Heart right ventricle (tissue), 16 donors: ENCODE results near the gene UBE4B. TPM values are rescaled to one million over a fixed set of nuclear protein-coding genes. Genes with fewer than 3 reads are reported as not detected.
"Not testable (repeated sequence)": the region's sequence is repeated elsewhere in the genome, so short reads cannot be mapped to it uniquely, and the experiment has no call there.

Experiments used
- ATAC-seq, 8 donors: fragments of 200-7000 bp; cut with Tn5 transposase; one replicate each; pipeline ENCODE4 v1.9.1; 2020; ENCODE audit warnings: mild to moderate bottlenecking in 8 of 8, moderate library complexity in 8 of 8, moderate number of reproducible peaks in 1 of 8
- DNase-seq, 2 donors: peaks; one replicate each; pipeline ENCODE4 v3.0.0-alpha.2; 2020
- H3K27ac ChIP-seq, 10 donors: fragments of 200-600 bp; sonication (generic) in 2 of 10; one replicate each; pipeline versions ENCODE4 v1.5.0 to v1.8.0; 2020 to 2022; ENCODE audit warnings: mild to moderate bottlenecking in 3 of 10
- H3K27me3 ChIP-seq, 7 donors: fragments of 200-600 bp; one replicate each; pipeline ENCODE4 v1.8.0; 2021 to 2022; ENCODE audit warnings: mild to moderate bottlenecking in 2 of 7
- H3K36me3 ChIP-seq, 9 donors: fragments of 200-600 bp; sonication (generic) in 1 of 9; one replicate each; pipeline versions ENCODE4 v1.5.0 to v1.8.0; 2020 to 2022; ENCODE audit warnings: mild to moderate bottlenecking in 2 of 9
- H3K4me1 ChIP-seq, 9 donors: fragments of 200-600 bp; sonication (generic) in 1 of 9; one replicate each; pipeline versions ENCODE4 v1.5.0 to v1.8.0; 2020 to 2022; ENCODE audit warnings: mild to moderate bottlenecking in 4 of 9
- H3K4me3 ChIP-seq, 10 donors: fragments of 200-600 bp; sonication (generic) in 2 of 10; one replicate each; pipeline versions ENCODE4 v1.5.0 to v1.8.0; 2020 to 2022; ENCODE audit warnings: mild to moderate bottlenecking in 7 of 10, moderate library complexity in 2 of 10
- H3K9me3 ChIP-seq, 11 donors: fragments of 200-600 bp in 10 of 11; sonication (generic) in 2 of 11; one replicate each; pipeline versions ENCODE4 v1.5.0 to v1.8.0; 2013 to 2022; ENCODE audit warnings: mild to moderate bottlenecking in 2 of 11, control low read depth in 1 of 11, moderate library complexity in 1 of 11
- CTCF ChIP-seq, 9 donors: fragments of 200-600 bp; sonication (generic) in 2 of 9; IDR thresholded peaks; one replicate each; pipeline versions ENCODE4 v1.5.0 to v1.8.0; 2021 to 2022; ENCODE audit warnings: antibody characterized with exemption in 9 of 9, mild to moderate bottlenecking in 5 of 9, moderate library complexity in 1 of 9
- WGBS, 2 donors: extraction: QIAGEN DNeasy Blood & Tissue Kit; methylation state at CpG; one replicate each; pipeline ENCODE4 v1.1.7; 2013; ENCODE audit warnings: inconsistent platforms in 1 of 2; 5-methylcytosine and 5-hydroxymethylcytosine counted together
- intact Hi-C, 10 donors: fragments of 100-400 bp; cut with DNase I; formaldehyde crosslinking; loops; one replicate each; pipeline versions ENCODE4 v1.11.1 to v1.14.2; 2022
- polyA plus RNA-seq, 2 donors: library from polyadenylated mRNA; stranded (reverse); fragments of 200-250 nt; gene quantifications; one replicate each; pipeline ENCODE4 v1.2.3, GENCODE V29; 2013
- total RNA-seq, 10 donors: library from RNA; stranded (reverse); fragmentation: NEBNext Ultra II Directional in 3 of 10; extraction: Animal tissue kit (Norgen Biotek cat#: 25700) in 3 of 10; gene quantifications; one replicate each; pipeline versions ENCODE4 v1.2.1 to v1.2.4, GENCODE V29; 2021 to 2023
- donor health status: Arrhythmogenic right ventricular cardiomyopathy.
- donor health status: ischemic (EF 13 %, LVEDD 7.1; RV severe dilation, severe dysfunction).
- donor health status: healthy with polysubstance abuse.
- donor health status: DM: no; HTN: yes; CAD: no.
- donor health status: DM: no; HTN: no; CAD: no.
- donor health status: ischemic (EF 25% LVEDD 6.9; RV normal size, moderate dysfunction).
- donor health status: ischemic (EF 25% LVEDD 5.7; RV mildly dilated, moderate dysfunction).
- donor health status: healthy.
- donor health status: DM: yes; HTN: yes; CAD: no.
- donor health status: Ischemic cardiomyopathy.
- donor health status: ischemic (EF 35%, LVEDD 5.7; RV mildly dilated, moderate dysfunction).
- donor health status: nonischemic (EF 11% LVEDD 7.7; RV severe dilation, severe dysfunction).
- donor health status: DM: yes; HTN: yes; CAD: no.
- donor health status: PGD.
- donor health status: ischemic (EF 29% LVEDD 5.4; RV normal size, mild dysfunction).
- donor health status: nonischemic (EF 23%, LVEDD 6.1; RV moderate dilation, normal function).

UBE4B gene
- total and polyA plus RNA-seq, 12 donors, result 18.3 to 87.3 (median 67.8) TPM

- Histone ChIP-seq H3K27me3 (peaks cover 0 to 29% (median 11%) of the 10 kb centered on the region in 7 donors), H3K4me1 (peaks cover 0 to 24% (median 14%) of the 10 kb centered on the region in 9 donors), H3K36me3 (peaks cover 0 to 12% (median 0%) of the 10 kb centered on the region in 9 donors), H3K4me3 (no peak overlapping the region), H3K9me3 (peaks cover 0 to 3% (median 0%) of the 10 kb centered on the region in 11 donors), H3K27ac (no peak overlapping the region)
- TF ChIP-seq CTCF (IDR thresholded peaks at IDR 0.05), result no peak
- no peak for ATAC-seq
- DNase-seq, result no peak
- intact Hi-C loops, result no loop called here
- WGBS, 2 donors, result 82 to 85% methylated on average over 8 of the region's 8 CpGs
Measured at GRCh38 chr1:10001016-10001665, 31.6 kb upstream of the UBE4B start.

- DNase-seq, intact Hi-C loops, H3K27ac ChIP-seq, H3K4me3 ChIP-seq, ATAC-seq, H3K27me3 ChIP-seq, H3K9me3 ChIP-seq: not testable (repeated sequence)
- peaks cover 0 to 18% (median 4%) of the 10 kb centered on the region in 9 donors for H3K4me1 ChIP-seq
- peaks cover 0 to 34% (median 5%) of the 10 kb centered on the region in 9 donors for H3K36me3 ChIP-seq
- whole genome bisulfite sequencing, 2 donors, result 91 to 93% methylated on average over 8 of the region's 8 CpGs
Measured at GRCh38 chr1:10005248-10005647, 27.5 kb upstream of the UBE4B start.

GRCh38 chr1:10007169-10007568 is 25.6 kb upstream of the UBE4B start:
- Histone ChIP-seq H3K4me1 (peaks cover 0 to 18% (median 4%) of the 10 kb centered on the region in 9 donors), H3K9me3 (no peaks in the 10 kb centered on the region), H3K27ac (peak overlapping the region in 3 of 10 donors; percentile 15 to 19 (median 15)), H3K4me3 (no peak overlapping the region), H3K27me3 (no peaks in the 10 kb centered on the region), H3K36me3 (peaks cover 0 to 49% (median 5%) of the 10 kb centered on the region in 9 donors)
- 42 to 44% methylated on average over 4 of the region's 4 CpGs for WGBS, 2 donors
- no peak for TF ChIP-seq CTCF (IDR thresholded peaks at IDR 0.05)
- intact Hi-C loops, result no loop called here
- ATAC-seq (no peak), DNase-seq (peak in 1 of 2 donors; percentile 28)

- H3K4me1 ChIP-seq, result peaks cover 0 to 10% (median 0%) of the 10 kb centered on the region in 9 donors
- H3K4me3 ChIP-seq, result no peak overlapping the region
- DNase-seq (no peak), ATAC-seq (no peak)
- no peak overlapping the region for H3K27ac ChIP-seq
- H3K36me3 ChIP-seq, result peaks cover 0 to 50% (median 0%) of the 10 kb centered on the region in 9 donors
- intact Hi-C loops, result no loop called here
- 83 to 84% methylated on average over 5 of the region's 5 CpGs for WGBS, 2 donors
- no peak for TF ChIP-seq CTCF (IDR thresholded peaks at IDR 0.05)
- no peaks in the 10 kb centered on the region for H3K27me3 ChIP-seq
- no peaks in the 10 kb centered on the region for H3K9me3 ChIP-seq
Measured at GRCh38 chr1:10014016-10014415, 18.7 kb upstream of the UBE4B start.

GRCh38 chr1:10019561-10019960 is 13.2 kb upstream of the UBE4B start:
- no peaks in the 10 kb centered on the region for H3K27me3 ChIP-seq
- no peaks in the 10 kb centered on the region for H3K9me3 ChIP-seq
- intact Hi-C loops, result no loop called here
- no peak overlapping the region for H3K4me3 ChIP-seq
- no peak for DNase-seq
- H3K36me3 ChIP-seq, result peaks cover 0 to 9% (median 0%) of the 10 kb centered on the region in 9 donors
- ATAC-seq, result no peak
- no peak overlapping the region for H3K27ac ChIP-seq
- H3K4me1 ChIP-seq, result peaks cover 0 to 10% (median 0%) of the 10 kb centered on the region in 9 donors
- no peak for TF ChIP-seq CTCF (IDR thresholded peaks at IDR 0.05)
